Psoas muscle (tissue), 8 donors: ENCODE results near the gene AMHR2. TPM values are rescaled to one million over a fixed set of nuclear protein-coding genes. Genes with fewer than 3 reads are reported as not detected.
"Not testable (repeated sequence)": the region's sequence is repeated elsewhere in the genome, so short reads cannot be mapped to it uniquely, and the experiment has no call there.

ENCODE experiments used
- ATAC-seq, 4 donors: fragments of 200-7000 bp; cut with Tn5 transposase; one replicate each; pipeline ENCODE4 v1.9.1; 2020; ENCODE audit warnings: moderate library complexity in 3 of 4, mild to moderate bottlenecking in 2 of 4
- DNase-seq, 2 donors: peaks; one replicate each; pipeline ENCODE4 v3.0.0-alpha.2; 2020
- H3K27ac ChIP-seq: fragments of 200-600 bp; one replicate; pipeline ENCODE4 v1.8.0; 2022
- H3K27me3 ChIP-seq, 3 donors: fragments of 200-600 bp in 1 of 3; one replicate each; pipeline versions ENCODE4 v1.6.1 to v1.8.0; 2013 to 2022; ENCODE audit warnings: low read length in 2 of 3, mild to moderate bottlenecking in 2 of 3, moderate library complexity in 1 of 3; ENCODE audit not compliant: insufficient read depth in 3 of 3
- H3K36me3 ChIP-seq, 2 donors: fragments of 200-600 bp in 1 of 2; one replicate each; pipeline versions ENCODE4 v1.6.1 to v1.8.0; 2013 to 2022; ENCODE audit warnings: low read depth in 1 of 2, mild to moderate bottlenecking in 1 of 2, moderate library complexity in 1 of 2; ENCODE audit not compliant: insufficient read depth in 1 of 2
- H3K4me1 ChIP-seq: fragments of 200-600 bp; one replicate; pipeline ENCODE4 v1.8.0; 2022
- H3K4me3 ChIP-seq: fragments of 200-600 bp; one replicate; pipeline ENCODE4 v1.8.0; 2022; ENCODE audit warnings: mild to moderate bottlenecking
- H3K9me3 ChIP-seq: fragments of 200-600 bp; one replicate; pipeline ENCODE4 v1.8.0; 2022
- WGBS, 3 donors: extraction: QIAGEN DNeasy Blood & Tissue Kit; methylation state at CpG; one replicate each; pipeline versions ENCODE4 v1.1.6 to v1.1.7; 2013; 5-methylcytosine and 5-hydroxymethylcytosine counted together
- intact Hi-C, 2 donors: fragments of 100-400 bp; cut with DNase I; formaldehyde crosslinking; loops; one replicate each; pipeline versions ENCODE4 v1.11.0 to v1.14.2; 2022
- polyA plus RNA-seq, 3 donors: library from polyadenylated mRNA; stranded (reverse); fragments of 200-250 nt; gene quantifications; one replicate each; pipeline ENCODE4 v1.2.3, GENCODE V29; 2013
- total RNA-seq, 4 donors: library from RNA; stranded (reverse); fragmentation: NEBNext Ultra II Directional in 2 of 4; extraction: Animal tissue kit (Norgen Biotek cat#: 25700) in 2 of 4; gene quantifications; one replicate each; pipeline versions ENCODE4 v1.2.1 to v1.2.4, GENCODE V29; 2021 to 2023
- TF ChIP-seq, protein P1 (sequence below): fragments of 200-600 bp; IDR thresholded peaks from one replicate; pipeline ENCODE4 v1.8.0; 2022; ENCODE audit warnings: antibody characterized with exemption
- donor health status: healthy with polysubstance abuse.
- donor health status: DM: no; HTN: no; CAD: no; lungs with moderate emphysema.
- donor health status: Bipolar disorder and iron deficiency.
- donor health status: healthy.
- donor health status: DM: yes; HTN: yes; CAD: no.
- donor health status: DM: no; HTN: no; CAD: no.
- donor health status: DM: no; HTN: no; CAD: no.
- donor health status: DM: yes; HTN: yes; CAD: no.

Gene AMHR2
- total and polyA plus RNA-seq, 7 donors: 0.40 to 1.6 (median 0.84) TPM

DNA sequence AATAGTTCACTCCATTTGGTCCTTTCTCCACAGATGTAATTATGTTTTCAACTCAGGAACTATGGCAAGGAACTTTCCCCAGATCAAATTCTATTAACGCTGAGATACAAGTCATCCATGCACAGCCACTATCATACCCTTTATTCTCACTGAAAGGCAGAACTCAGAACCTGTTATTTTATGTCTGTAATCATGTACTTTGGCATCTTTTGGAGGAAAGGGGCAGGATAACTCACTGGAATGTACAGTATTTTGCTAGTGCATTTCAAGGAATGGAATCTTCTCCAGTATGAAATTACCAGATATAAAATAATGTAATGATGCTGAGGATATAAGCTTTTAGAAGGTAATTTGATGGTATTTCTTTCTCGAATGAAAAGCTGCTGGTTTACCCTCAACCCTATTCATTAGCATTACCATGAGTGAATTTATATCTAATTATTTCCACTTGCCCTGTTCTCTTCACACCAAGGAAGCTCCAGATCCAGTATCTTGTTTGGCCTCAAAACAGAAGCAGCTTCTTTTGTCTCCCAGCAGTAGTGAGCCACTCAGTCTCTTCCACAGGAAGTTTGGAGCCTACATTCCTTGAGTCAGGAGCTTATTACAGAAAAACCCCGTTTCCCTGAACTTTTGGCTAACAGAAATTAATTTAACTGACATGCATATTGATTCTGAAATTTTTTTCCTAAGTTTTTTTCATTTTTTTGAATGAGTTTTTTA, 10.0 kb upstream of the AMHR2 start:
- no peak overlapping the region for H3K4me3 ChIP-seq
- no peaks in the 10 kb centered on the region for H3K4me1 ChIP-seq
- 65 to 74% (median 66%) methylated on average over 3 of the region's 3 CpGs for WGBS, 3 donors
- DNase-seq (no peak), ATAC-seq (no peak)
- no peaks in the 10 kb centered on the region for H3K9me3 ChIP-seq
- peaks cover 12 to 58% of the 10 kb centered on the region in 2 donors for H3K36me3 ChIP-seq
- TF ChIP-seq, protein P1, sequence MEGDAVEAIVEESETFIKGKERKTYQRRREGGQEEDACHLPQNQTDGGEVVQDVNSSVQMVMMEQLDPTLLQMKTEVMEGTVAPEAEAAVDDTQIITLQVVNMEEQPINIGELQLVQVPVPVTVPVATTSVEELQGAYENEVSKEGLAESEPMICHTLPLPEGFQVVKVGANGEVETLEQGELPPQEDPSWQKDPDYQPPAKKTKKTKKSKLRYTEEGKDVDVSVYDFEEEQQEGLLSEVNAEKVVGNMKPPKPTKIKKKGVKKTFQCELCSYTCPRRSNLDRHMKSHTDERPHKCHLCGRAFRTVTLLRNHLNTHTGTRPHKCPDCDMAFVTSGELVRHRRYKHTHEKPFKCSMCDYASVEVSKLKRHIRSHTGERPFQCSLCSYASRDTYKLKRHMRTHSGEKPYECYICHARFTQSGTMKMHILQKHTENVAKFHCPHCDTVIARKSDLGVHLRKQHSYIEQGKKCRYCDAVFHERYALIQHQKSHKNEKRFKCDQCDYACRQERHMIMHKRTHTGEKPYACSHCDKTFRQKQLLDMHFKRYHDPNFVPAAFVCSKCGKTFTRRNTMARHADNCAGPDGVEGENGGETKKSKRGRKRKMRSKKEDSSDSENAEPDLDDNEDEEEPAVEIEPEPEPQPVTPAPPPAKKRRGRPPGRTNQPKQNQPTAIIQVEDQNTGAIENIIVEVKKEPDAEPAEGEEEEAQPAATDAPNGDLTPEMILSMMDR: no peak
- H3K27me3 ChIP-seq: no peaks in the 10 kb centered on the region
- intact Hi-C loops: no loop called here
- no peak overlapping the region for H3K27ac ChIP-seq

GRCh38 chr12:53414756-53415417, 8.8 kb upstream of the AMHR2 start:
- TF ChIP-seq, protein P1: no peak
- H3K4me1 ChIP-seq: no peaks in the 10 kb centered on the region
- ATAC-seq (no peak), DNase-seq (no peak)
- no peak overlapping the region for H3K27ac ChIP-seq
- 48 to 76% (median 51%) methylated on average over 3 of the region's 3 CpGs for WGBS, 3 donors
- peaks cover 12 to 46% of the 10 kb centered on the region in 2 donors for H3K36me3 ChIP-seq
- no peak overlapping the region for H3K4me3 ChIP-seq
- no peaks in the 10 kb centered on the region for H3K27me3 ChIP-seq
- intact Hi-C loops: no loop called here
- H3K9me3 ChIP-seq: no peaks in the 10 kb centered on the region

- H3K4me3 ChIP-seq, H3K4me1 ChIP-seq, H3K27ac ChIP-seq, H3K27me3 ChIP-seq, ATAC-seq, DNase-seq, H3K9me3 ChIP-seq, intact Hi-C loops: not testable (repeated sequence)
- WGBS, 3 donors: 70 to 76% (median 75%) methylated on average over 2 of the region's 2 CpGs
- H3K36me3 ChIP-seq: peaks cover 9 to 36% of the 10 kb centered on the region in 2 donors
Observed at GRCh38 chr12:53415752-53416389, 7.8 kb upstream of the AMHR2 start.

GRCh38 chr12:53417291-53417816, 6.3 kb upstream of the AMHR2 start:
- H3K9me3 ChIP-seq, H3K4me1 ChIP-seq, intact Hi-C loops, DNase-seq, H3K27ac ChIP-seq, ATAC-seq, H3K27me3 ChIP-seq, H3K4me3 ChIP-seq: not testable (repeated sequence)
- H3K36me3 ChIP-seq: peaks cover 0 to 21% of the 10 kb centered on the region in 2 donors
- WGBS, 3 donors: 64 to 80% (median 73%) methylated on average over 9 of the region's 9 CpGs

DNA sequence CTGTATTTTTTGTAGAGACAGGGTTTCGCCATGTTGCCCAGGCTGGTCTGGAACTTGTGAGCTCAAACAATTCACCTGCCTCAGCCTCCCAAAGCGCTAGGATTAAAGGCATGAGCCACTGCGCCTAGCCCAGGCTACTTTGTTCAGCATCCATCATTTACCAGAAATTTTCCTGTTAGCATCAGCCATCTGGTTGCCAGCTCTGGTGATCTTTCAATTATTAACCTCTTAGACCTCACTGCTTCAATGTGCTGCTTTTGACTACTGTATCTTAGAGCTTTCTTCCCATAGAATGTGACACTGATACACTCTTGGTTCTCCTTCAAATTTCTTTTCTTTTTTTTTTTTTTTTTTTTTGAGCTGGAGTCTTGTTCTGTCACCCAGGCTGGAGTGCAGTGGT, 5.4 kb upstream of the AMHR2 start:
- intact Hi-C loops: no loop called here
- no peak for ATAC-seq
- H3K4me1 ChIP-seq: peaks cover 2% of the 10 kb centered on the region

More for the DNA sequence above, 5.4 kb upstream of the AMHR2 start:
- Histone ChIP-seq H3K4me3 (no peak overlapping the region), H3K27me3 (no peaks in the 10 kb centered on the region), H3K9me3 (no peaks in the 10 kb centered on the region), H3K36me3 (peaks cover 0 to 18% of the 10 kb centered on the region in 2 donors), H3K27ac (no peak overlapping the region)
- DNase-seq: no peak
- WGBS, 3 donors: 82 to 85% (median 83%) methylated on average over 3 of the region's 3 CpGs
- TF ChIP-seq, protein P1: no peak
